HFF-Myc (cell line): ENCODE results near the gene RPRD1B.
A peak's percentile ranks its signal among the peaks of the same experiment; 100 is the strongest.

Source experiments
- DNase-seq: peaks from one replicate; pipeline ENCODE4 v3.0.0-alpha.2; 2011; ENCODE audit warnings: low read depth; ENCODE audit errors: extremely low read depth
- H3K4me3 ChIP-seq: replicated peaks from 2 replicates; pipeline ENCODE4 v1.5.1; 2011; ENCODE audit warnings: low read depth, mild to moderate bottlenecking, control low read depth, low read length
- TF ChIP-seq, protein P1 (sequence below): IDR thresholded peaks from 2 replicates; pipeline ENCODE4 v1.5.1; 2012; ENCODE audit warnings: mild to moderate bottlenecking, low read depth, low read length, control low read depth; ENCODE audit errors: missing control alignments

Gene RPRD1B

DNA sequence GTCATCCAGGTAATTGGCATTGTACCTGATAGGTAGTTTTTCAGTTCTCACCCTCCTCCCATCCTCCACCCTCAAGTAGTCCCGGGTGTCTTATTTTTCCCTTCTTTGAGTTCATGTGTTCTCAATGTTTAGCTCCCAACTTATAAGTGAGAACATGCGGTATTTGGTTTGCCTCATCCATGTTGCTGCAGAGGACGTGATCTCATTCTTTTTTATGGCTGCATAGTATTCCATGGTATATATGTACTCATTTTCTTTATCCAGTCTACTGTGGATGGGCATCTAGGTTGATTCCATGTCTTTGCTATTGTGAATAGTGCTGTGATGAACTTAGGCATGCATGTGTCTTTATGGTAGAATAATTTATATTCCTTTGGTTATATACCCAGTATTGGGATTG is 45.8 kb downstream of the RPRD1B start:
- H3K4me3 ChIP-seq: no peak overlapping the region
- DNase-seq: no peak
- TF ChIP-seq, protein P1, sequence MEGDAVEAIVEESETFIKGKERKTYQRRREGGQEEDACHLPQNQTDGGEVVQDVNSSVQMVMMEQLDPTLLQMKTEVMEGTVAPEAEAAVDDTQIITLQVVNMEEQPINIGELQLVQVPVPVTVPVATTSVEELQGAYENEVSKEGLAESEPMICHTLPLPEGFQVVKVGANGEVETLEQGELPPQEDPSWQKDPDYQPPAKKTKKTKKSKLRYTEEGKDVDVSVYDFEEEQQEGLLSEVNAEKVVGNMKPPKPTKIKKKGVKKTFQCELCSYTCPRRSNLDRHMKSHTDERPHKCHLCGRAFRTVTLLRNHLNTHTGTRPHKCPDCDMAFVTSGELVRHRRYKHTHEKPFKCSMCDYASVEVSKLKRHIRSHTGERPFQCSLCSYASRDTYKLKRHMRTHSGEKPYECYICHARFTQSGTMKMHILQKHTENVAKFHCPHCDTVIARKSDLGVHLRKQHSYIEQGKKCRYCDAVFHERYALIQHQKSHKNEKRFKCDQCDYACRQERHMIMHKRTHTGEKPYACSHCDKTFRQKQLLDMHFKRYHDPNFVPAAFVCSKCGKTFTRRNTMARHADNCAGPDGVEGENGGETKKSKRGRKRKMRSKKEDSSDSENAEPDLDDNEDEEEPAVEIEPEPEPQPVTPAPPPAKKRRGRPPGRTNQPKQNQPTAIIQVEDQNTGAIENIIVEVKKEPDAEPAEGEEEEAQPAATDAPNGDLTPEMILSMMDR: no peak

GRCh38 chr20:38081575-38081974 is 48.0 kb downstream of the RPRD1B start:
- DNase-seq: no peak
- H3K4me3 ChIP-seq: no peak overlapping the region
- TF ChIP-seq, protein P1: no peak

DNA sequence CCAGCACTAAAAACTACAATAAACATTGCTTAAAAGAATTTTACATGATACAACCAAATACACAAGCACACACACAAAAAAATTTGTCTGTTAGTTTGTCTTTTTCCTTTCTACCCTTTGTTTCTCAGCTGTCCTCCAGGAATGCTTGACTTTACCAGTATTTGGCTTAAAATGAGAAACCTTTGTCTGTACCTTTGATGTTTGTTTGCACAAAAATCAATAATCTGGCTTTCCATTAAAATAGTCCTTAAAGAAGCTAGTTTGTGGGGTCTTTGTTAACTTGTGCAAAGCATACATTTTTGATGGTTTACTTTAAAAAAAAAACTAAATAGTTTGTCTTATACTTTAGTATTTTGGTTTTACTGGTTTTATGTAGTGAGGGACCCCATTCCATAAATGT is 49.3 kb downstream of the RPRD1B start:
- TF ChIP-seq, protein P1: no peak
- DNase-seq: no peak
- no peak overlapping the region for H3K4me3 ChIP-seq

- no peak for DNase-seq
These were observed 49.9 kb downstream of the RPRD1B start for GRCh38 chr20:38083338-38084048.

GRCh38 chr20:38084425-38084951 is 50.9 kb downstream of the RPRD1B start:
- DNase-seq: peak; percentile 69
- TF ChIP-seq, protein P1: no peak
- H3K4me3 ChIP-seq: no peak overlapping the region

More at GRCh38 chr20:38083338-38084048, 49.9 kb downstream of the RPRD1B start:
- TF ChIP-seq, protein P1: no peak
- H3K4me3 ChIP-seq: no peak overlapping the region

DNA sequence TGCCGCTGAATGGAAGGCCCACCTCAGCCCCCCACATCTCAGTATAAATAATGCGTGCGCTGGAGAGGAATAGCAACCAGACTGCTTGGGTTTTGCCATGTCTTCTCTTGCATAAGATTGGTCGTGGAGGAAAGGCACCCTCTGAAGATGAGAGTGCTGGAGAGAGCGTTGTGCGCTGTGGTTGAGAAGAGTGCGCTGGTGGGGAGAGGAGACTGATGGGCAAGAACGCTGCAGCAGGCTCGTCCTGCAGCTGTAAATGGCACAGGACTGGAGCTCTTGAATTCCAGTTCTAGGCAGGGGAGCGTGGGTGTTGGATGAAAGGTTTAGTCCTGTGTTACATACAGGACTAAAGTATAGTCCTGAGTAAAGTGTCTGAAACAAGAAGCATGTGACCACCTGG is 51.5 kb downstream of the RPRD1B start:
- DNase-seq: no peak
- TF ChIP-seq, protein P1: no peak
- no peak overlapping the region for H3K4me3 ChIP-seq
